ENCODE results near the gene IGLL5.

Gene IGLL5

GRCh38 chr22:22863001-22863400, 24.6 kb upstream of the IGLL5 start:
- DNase-seq = no peak

- no peak for DNase-seq
These were observed 22.1 kb upstream of the IGLL5 start for GRCh38 chr22:22865311-22866072.

- DNase-seq = no peak
These were observed 21.1 kb upstream of the IGLL5 start for GRCh38 chr22:22866381-22867111.

GRCh38 chr22:22867996-22868715, 19.5 kb upstream of the IGLL5 start:
- no peak for DNase-seq

GRCh38 chr22:22870577-22871404, 16.8 kb upstream of the IGLL5 start:
- DNase-seq = no peak

- no peak for DNase-seq
These were observed 15.9 kb upstream of the IGLL5 start for GRCh38 chr22:22871536-22872278.

GRCh38 chr22:22872722-22873708, 14.6 kb upstream of the IGLL5 start:
- no peak for DNase-seq

- peak; percentile 30 for DNase-seq
These were observed 9.9 kb upstream of the IGLL5 start for GRCh38 chr22:22877523-22878210.

GRCh38 chr22:22878211-22878570, 9.4 kb upstream of the IGLL5 start:
- DNase-seq = no peak

GRCh38 chr22:22878801-22879674, 8.6 kb upstream of the IGLL5 start:
- no peak for DNase-seq

GRCh38 chr22:22879675-22880155, 7.9 kb upstream of the IGLL5 start:
- no peak for DNase-seq

GRCh38 chr22:22880645-22881044, 7.0 kb upstream of the IGLL5 start:
- DNase-seq = no peak

GRCh38 chr22:22881116-22882000, 6.3 kb upstream of the IGLL5 start:
- DNase-seq = no peak

- DNase-seq = no peak
These were observed 5.4 kb upstream of the IGLL5 start for GRCh38 chr22:22882033-22882717.

- DNase-seq = no peak
These were observed 4.4 kb upstream of the IGLL5 start for GRCh38 chr22:22883090-22883727.
